Keratinocyte (primary cell): Measurements from ENCODE around the gene FAAP20. TPM values are rescaled to one million over a fixed set of nuclear protein-coding genes. Genes with fewer than 3 reads are reported as not detected.
"Not testable (repeated sequence)": the region's sequence is repeated elsewhere in the genome, so short reads cannot be mapped to it uniquely, and the experiment has no call there.

Source experiments
- DNase-seq: peaks from one replicate; pipeline ENCODE4 v3.0.0-alpha.2; 2011; ENCODE audit warnings: low read depth, missing footprints, low spot score
- FAIRE-seq: peaks from 2 replicates; lab custom pipeline; 2011; peaks lifted over from hg19 to GRCh38; lab: Jason Lieb, UNC
- H2AFZ ChIP-seq: 2 replicates; pipeline ENCODE4 v1.6.0; 2012; ENCODE audit warnings: low read length, control low read depth, inconsistent platforms; ENCODE audit not compliant: control insufficient read depth
- H3K27ac ChIP-seq: 2 replicates; pipeline ENCODE4 v1.5.1; 2011; ENCODE audit warnings: low read length; ENCODE audit not compliant: control insufficient read depth, insufficient read depth
- H3K27me3 ChIP-seq: 3 replicates; pipeline ENCODE4 v1.6.0; 2011; ENCODE audit warnings: low read length; ENCODE audit not compliant: control insufficient read depth, insufficient read depth; ENCODE audit errors: extremely low read depth
- H3K36me3 ChIP-seq, 2 experiments: 2 replicates in 1 of 2; 3 replicates in 1 of 2; pipeline ENCODE4 v1.5.1; 2011; ENCODE audit warnings: low read length in 2 of 2, mild to moderate bottlenecking in 1 of 2; ENCODE audit not compliant: control insufficient read depth in 2 of 2, insufficient read depth in 2 of 2; ENCODE audit errors: extremely low read depth in 1 of 2
- H3K4me1 ChIP-seq: 3 replicates; pipeline ENCODE4 v1.5.1; 2011; ENCODE audit warnings: low read length; ENCODE audit not compliant: control insufficient read depth, insufficient read depth; ENCODE audit errors: extremely low read depth
- H3K4me2 ChIP-seq: 3 replicates; pipeline ENCODE4 v1.6.0; 2011; ENCODE audit warnings: low read depth, low read length; ENCODE audit not compliant: control insufficient read depth, insufficient read depth; ENCODE audit errors: extremely low read depth
- H3K4me3 ChIP-seq, 3 experiments: fragments of 200-600 bp in 1 of 3; sonication (generic) in 1 of 3; 2 replicates in 2 of 3; 3 replicates in 1 of 3; pipeline ENCODE4 v1.5.1; 2011 to 2016; ENCODE audit warnings: low read length in 3 of 3, mild to moderate bottlenecking in 3 of 3, control low read depth in 2 of 3, inconsistent platforms in 1 of 3, low read depth in 1 of 3, mixed read lengths in 1 of 3, mixed run types in 1 of 3, moderate library complexity in 1 of 3; ENCODE audit not compliant: control insufficient read depth in 2 of 3, insufficient read depth in 2 of 3; ENCODE audit errors: extremely low read depth in 1 of 3
- H3K79me2 ChIP-seq: 2 replicates; pipeline ENCODE4 v1.6.0; 2012; ENCODE audit warnings: low read length; ENCODE audit not compliant: control insufficient read depth, insufficient read depth
- H3K9ac ChIP-seq: 3 replicates; pipeline ENCODE4 v1.6.0; 2011; ENCODE audit warnings: low read length; ENCODE audit not compliant: control insufficient read depth, insufficient read depth; ENCODE audit errors: extremely low read depth
- H3K9me1 ChIP-seq: 3 replicates; pipeline ENCODE4 v1.6.0; 2011; ENCODE audit warnings: low read length; ENCODE audit not compliant: control insufficient read depth, insufficient read depth; ENCODE audit errors: extremely low read depth
- H3K9me3 ChIP-seq: 2 replicates; pipeline ENCODE4 v1.5.1; 2012; ENCODE audit warnings: low read depth, low read length; ENCODE audit not compliant: control insufficient read depth
- H4K20me1 ChIP-seq: 3 replicates; pipeline ENCODE4 v1.6.0; 2011; ENCODE audit warnings: low read length; ENCODE audit not compliant: control insufficient read depth, insufficient read depth; ENCODE audit errors: extremely low read depth
- CTCF ChIP-seq, 3 experiments: IDR thresholded peaks in 1 of 3; conservative IDR thresholded peaks in 1 of 3; optimal IDR thresholded peaks in 1 of 3; 2 replicates in 2 of 3; 3 replicates in 1 of 3; pipeline versions ENCODE3 to v1.5.1; 2011; ENCODE audit warnings: low read length in 3 of 3, mild to moderate bottlenecking in 3 of 3, moderate library complexity in 2 of 3, control low read depth in 1 of 3, inconsistent platforms in 1 of 3; ENCODE audit not compliant: insufficient read depth in 2 of 3; ENCODE audit errors: extremely low read depth in 1 of 3
- EZH2 ChIP-seq: IDR thresholded peaks from one replicate; pipeline ENCODE4 v1.6.1; 2012; ENCODE audit warnings: inconsistent platforms, mild to moderate bottlenecking, low read length, moderate library complexity
- dilution Hi-C: fragments of 300-500 bp; cut with MboI; formaldehyde crosslinking; loops from one replicate; pipeline ENCODE4 v1.7.0; 2020; ENCODE audit warnings: low sequenced_read_pairs; ENCODE audit not compliant: extremely low pct_ligation_motif_present
- polyA plus RNA-seq, 5 experiments: library from polyadenylated mRNA; depleted of rRNA in 3 of 5; stranded (reverse) in 3 of 5; stranded (forward) in 1 of 5; unstranded in 1 of 5; fragments of >200 nt; gene quantifications; 1 replicate in 1 of 5; 2 replicates in 3 of 5; 3 replicates in 1 of 5; pipeline versions ENCODE4 v1.2.1 to v1.2.3, GENCODE V29; 2011 to 2012; ENCODE audit warnings: missing spikeins in 2 of 5, low read depth in 1 of 5, low replicate concordance in 1 of 5

FAAP20 gene
- polyA plus RNA-seq, 1 donor (not counting 4 experiments of a cell fraction or from before 2014, with no cell fraction given): 7.3 TPM

- DNase-seq (no peak), FAIRE-seq (no peak)
- Histone ChIP-seq H3K9ac (no peak overlapping the region), H3K36me3 (peaks cover 14 to 30% of the 10 kb centered on the region in 2 experiments), H3K27me3 (no peaks in the 10 kb centered on the region), H3K4me3 (no peak overlapping the region), H3K4me1 (no peaks in the 10 kb centered on the region), H3K27ac (no peak overlapping the region), H2AFZ (no peak overlapping the region), H3K79me2 (peaks cover 4% of the 10 kb centered on the region), H3K4me2 (no peak overlapping the region), H3K9me3 (no peaks in the 10 kb centered on the region), H3K9me1 (no peaks in the 10 kb centered on the region), H4K20me1 (peaks cover 7% of the 10 kb centered on the region)
- TF ChIP-seq CTCF (optimal IDR thresholded peaks at IDR 0.05 in 1 of 3, IDR thresholded peaks at IDR 0.05 in 1 of 3, conservative IDR thresholded peaks at IDR 0.05 in 1 of 3; ENCODE audit: extremely low read depth in 1 of 3, insufficient read depth in 2 of 3, low read length in 3 of 3): no peak
- TF ChIP-seq EZH2: no peak
- dilution Hi-C loops: no loop called here
These were observed 43.8 kb downstream of the FAAP20 start for GRCh38 chr1:2150801-2151200.

- no peak for DNase-seq
- Histone ChIP-seq H3K4me2 (no peak overlapping the region), H3K4me3 (no peak overlapping the region), H3K9me1 (no peaks in the 10 kb centered on the region), H3K9ac (no peak overlapping the region), H3K79me2 (no peaks in the 10 kb centered on the region), H2AFZ (no peak overlapping the region), H3K36me3 (peaks cover 14 to 31% of the 10 kb centered on the region in 2 experiments), H3K4me1 (no peaks in the 10 kb centered on the region), H4K20me1 (no peaks in the 10 kb centered on the region), H3K27me3 (no peaks in the 10 kb centered on the region), H3K9me3 (no peaks in the 10 kb centered on the region), H3K27ac (no peak overlapping the region)
- dilution Hi-C loops: no loop called here
- TF ChIP-seq EZH2 (no peak), CTCF (optimal IDR thresholded peaks at IDR 0.05 in 1 of 3, IDR thresholded peaks at IDR 0.05 in 1 of 3, conservative IDR thresholded peaks at IDR 0.05 in 1 of 3; ENCODE audit: extremely low read depth in 1 of 3, insufficient read depth in 2 of 3, low read length in 3 of 3) (no peak)
- no peak for FAIRE-seq
These were observed 45.9 kb downstream of the FAAP20 start for GRCh38 chr1:2148691-2149090.

- DNase-seq, H3K27me3 ChIP-seq, H2AFZ ChIP-seq, H3K9me3 ChIP-seq, H3K9ac ChIP-seq, H4K20me1 ChIP-seq, H3K9me1 ChIP-seq, H3K4me3 ChIP-seq, H3K4me1 ChIP-seq, H3K27ac ChIP-seq, H3K79me2 ChIP-seq, FAIRE-seq, dilution Hi-C loops, H3K4me2 ChIP-seq: not testable (repeated sequence)
- H3K36me3 ChIP-seq: peaks cover 14 to 29% of the 10 kb centered on the region in 2 experiments
These were observed 46.7 kb downstream of the FAAP20 start for GRCh38 chr1:2147869-2148268.
